PC-9 (cell line): ENCODE data around the gene CCDC138.

Experiments used
- CTCF ChIP-seq: fragments of 200-600 bp; sonication (generic); conservative IDR thresholded peaks from 2 replicates; pipeline ENCODE4 v1.6.1; 2017; ENCODE audit warnings: mixed run types, antibody characterized with exemption, mild to moderate bottlenecking, moderate library complexity
- EZH2 ChIP-seq: fragments of 200-600 bp; sonication (generic); IDR thresholded peaks from 2 replicates; pipeline ENCODE4 v1.8.0; 2017; ENCODE audit warnings: antibody characterized with exemption, low read depth

DNA sequence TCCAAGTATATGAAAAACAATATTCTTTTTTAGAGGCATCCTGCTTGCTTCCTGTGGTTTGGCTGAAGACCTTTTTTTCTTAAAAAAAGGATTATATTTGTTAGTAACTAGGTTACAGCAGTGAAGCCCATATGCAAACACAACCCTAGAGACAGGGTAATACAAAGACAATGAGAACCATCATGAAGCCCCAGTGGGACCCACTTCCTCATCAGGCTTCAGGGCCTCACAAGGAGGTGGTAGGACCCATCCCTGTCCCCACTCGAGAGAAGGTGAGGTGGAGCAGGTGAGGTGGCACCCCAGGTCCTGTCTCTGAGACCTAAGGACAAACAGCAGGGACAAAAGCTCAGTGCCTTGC, 122.1 kb downstream of the CCDC138 start:
- no peak for TF ChIP-seq CTCF
- no peak for TF ChIP-seq EZH2
